Fibroblast of pulmonary artery (primary cell): ENCODE measurements around the gene TADA3.

ENCODE experiments used
- DNase-seq: peaks from one replicate; pipeline ENCODE4 v3.0.0-alpha.2; 2010; ENCODE audit warnings: low read depth
- H3K4me3 ChIP-seq: replicated peaks from 2 replicates; pipeline ENCODE4 v1.5.1; 2011; ENCODE audit warnings: low read depth, mild to moderate bottlenecking, control low read depth, low read length, moderate library complexity
- CTCF ChIP-seq: IDR thresholded peaks from 2 replicates; pipeline ENCODE4 v1.5.1; 2011; ENCODE audit warnings: mild to moderate bottlenecking, control low read depth, low read length, inconsistent platforms; ENCODE audit errors: missing control alignments

TADA3 gene

GRCh38 chr3:9785602-9786001 is 6.7 kb downstream of the TADA3 start:
- H3K4me3 ChIP-seq, result no peak overlapping the region
- TF ChIP-seq CTCF, result no peak

GRCh38 chr3:9784965-9785364 is 7.3 kb downstream of the TADA3 start:
- no peak for TF ChIP-seq CTCF
- DNase-seq, result peak; percentile 33
- no peak overlapping the region for H3K4me3 ChIP-seq

More at GRCh38 chr3:9785602-9786001, 6.7 kb downstream of the TADA3 start:
- no peak for DNase-seq

- no peak overlapping the region for H3K4me3 ChIP-seq
- DNase-seq, result no peak
- TF ChIP-seq CTCF, result no peak
Observed at GRCh38 chr3:9783954-9784353, 8.3 kb downstream of the TADA3 start.

- TF ChIP-seq CTCF, result peak; percentile 6
- no peak overlapping the region for H3K4me3 ChIP-seq
- DNase-seq, result no peak
Observed at GRCh38 chr3:9782770-9783169, 9.5 kb downstream of the TADA3 start.

- no peak for TF ChIP-seq CTCF
- H3K4me3 ChIP-seq, result no peak overlapping the region
- no peak for DNase-seq
Observed at GRCh38 chr3:9781978-9782603, 10.2 kb downstream of the TADA3 start.

GRCh38 chr3:9781551-9781950 is 10.7 kb downstream of the TADA3 start:
- TF ChIP-seq CTCF, result no peak
- DNase-seq, result no peak
- H3K4me3 ChIP-seq, result no peak overlapping the region

GRCh38 chr3:9780910-9781309 is 11.4 kb downstream of the TADA3 start:
- DNase-seq, result no peak
- no peak for TF ChIP-seq CTCF
- H3K4me3 ChIP-seq, result no peak overlapping the region
